Activated T-cell treated with anti-CD3 and anti-CD28 coated beads, Interleukin-2, amount 50 U/mL, for 48 hours (primary cell): ENCODE measurements around the gene DPP6.

Experiments
- DNase-seq, 2 experiments: peaks; one replicate each; pipeline ENCODE4 v3.0.0-alpha.2; 2020

DPP6 gene

GRCh38 chr7:154425271-154425670, 373.1 kb downstream of the DPP6 start:
- no peak for DNase-seq

GRCh38 chr7:154426778-154427177, 374.6 kb downstream of the DPP6 start:
- DNase-seq, result no peak

GRCh38 chr7:154427533-154427932, 375.3 kb downstream of the DPP6 start:
- no peak for DNase-seq

- DNase-seq, result no peak
Observed at GRCh38 chr7:154429666-154430404, 377.6 kb downstream of the DPP6 start.

- DNase-seq, result no peak
Observed at GRCh38 chr7:154430640-154431039, 378.4 kb downstream of the DPP6 start.

GRCh38 chr7:154431045-154431444, 378.8 kb downstream of the DPP6 start:
- no peak for DNase-seq

GRCh38 chr7:154433632-154434598, 381.7 kb downstream of the DPP6 start:
- no peak for DNase-seq

GRCh38 chr7:154436560-154436959, 384.4 kb downstream of the DPP6 start:
- no peak for DNase-seq

GRCh38 chr7:154437234-154437633, 385.0 kb downstream of the DPP6 start:
- no peak for DNase-seq

GRCh38 chr7:154438571-154439367, 386.6 kb downstream of the DPP6 start:
- DNase-seq, result no peak

- no peak for DNase-seq
Observed at GRCh38 chr7:154440058-154440457, 387.9 kb downstream of the DPP6 start.

- DNase-seq, result no peak
Observed at GRCh38 chr7:154440651-154441050, 388.5 kb downstream of the DPP6 start.

GRCh38 chr7:154441811-154442210, 389.6 kb downstream of the DPP6 start:
- DNase-seq, result no peak

- no peak for DNase-seq
Observed at GRCh38 chr7:154442939-154443338, 390.7 kb downstream of the DPP6 start.

- DNase-seq, result no peak
Observed at GRCh38 chr7:154450451-154450850, 398.3 kb downstream of the DPP6 start.

GRCh38 chr7:154451480-154452457, 399.6 kb downstream of the DPP6 start:
- no peak for DNase-seq

GRCh38 chr7:154463794-154464193, 411.6 kb downstream of the DPP6 start:
- DNase-seq, result no peak

GRCh38 chr7:154469652-154470051, 417.5 kb downstream of the DPP6 start:
- DNase-seq, result no peak

- no peak for DNase-seq
Observed at GRCh38 chr7:154472343-154472742, 420.1 kb downstream of the DPP6 start.

- DNase-seq, result no peak
Observed at GRCh38 chr7:154473360-154473759, 421.2 kb downstream of the DPP6 start.

GRCh38 chr7:154474903-154475520, 422.8 kb downstream of the DPP6 start:
- DNase-seq, result no peak
